Endothelial cell (in vitro differentiated cells): ENCODE data around the gene KCNIP4. TPM values are rescaled to one million over a fixed set of nuclear protein-coding genes. Genes with fewer than 3 reads are reported as not detected.

Source experiments
- DNase-seq: peaks from one replicate; pipeline ENCODE4 v3.0.0; 2021; ENCODE audit warnings: low spot score
- H3K27ac Mint-ChIP-seq: one replicate; pipeline ENCODE4 v1.8.0; 2021; ENCODE audit warnings: mixed read lengths, inconsistent platforms; ENCODE audit not compliant: unreplicated experiment
- H3K27me3 Mint-ChIP-seq: one replicate; pipeline ENCODE4 v1.8.0; 2021; ENCODE audit warnings: mild to moderate bottlenecking, moderate library complexity, mixed read lengths, inconsistent platforms; ENCODE audit not compliant: unreplicated experiment
- H3K36me3 Mint-ChIP-seq: one replicate; pipeline ENCODE4 v1.8.0; 2021; ENCODE audit warnings: mild to moderate bottlenecking, low read depth, mixed read lengths, inconsistent platforms; ENCODE audit not compliant: unreplicated experiment
- H3K4me1 Mint-ChIP-seq: one replicate; pipeline ENCODE4 v1.8.0; 2021; ENCODE audit warnings: mild to moderate bottlenecking, mixed read lengths, inconsistent platforms; ENCODE audit not compliant: unreplicated experiment
- H3K4me3 Mint-ChIP-seq: one replicate; pipeline ENCODE4 v1.8.0; 2021; ENCODE audit warnings: mild to moderate bottlenecking, mixed read lengths, inconsistent platforms; ENCODE audit not compliant: unreplicated experiment
- H3K9me3 Mint-ChIP-seq: one replicate; pipeline ENCODE4 v1.8.0; 2021; ENCODE audit warnings: mixed read lengths, inconsistent platforms; ENCODE audit not compliant: unreplicated experiment
- total RNA-seq: library from RNA; stranded (reverse); fragmentation: NEBNext Ultra II Directional; extraction: Animal tissue kit (Norgen Biotek cat#: 25700); gene quantifications from one replicate; pipeline ENCODE4 v1.2.1, GENCODE V29; 2021; ENCODE audit not compliant: unreplicated experiment
- TF ChIP-seq, protein P1 (sequence below): fragments of 200-600 bp; sonication (generic); IDR thresholded peaks from one replicate; pipeline ENCODE4 v1.5.0; 2021; ENCODE audit warnings: antibody characterized with exemption; ENCODE audit not compliant: unreplicated experiment

The KCNIP4 gene
- total RNA-seq, 1 donor from 2014 or later, result 0.31 TPM

DNA sequence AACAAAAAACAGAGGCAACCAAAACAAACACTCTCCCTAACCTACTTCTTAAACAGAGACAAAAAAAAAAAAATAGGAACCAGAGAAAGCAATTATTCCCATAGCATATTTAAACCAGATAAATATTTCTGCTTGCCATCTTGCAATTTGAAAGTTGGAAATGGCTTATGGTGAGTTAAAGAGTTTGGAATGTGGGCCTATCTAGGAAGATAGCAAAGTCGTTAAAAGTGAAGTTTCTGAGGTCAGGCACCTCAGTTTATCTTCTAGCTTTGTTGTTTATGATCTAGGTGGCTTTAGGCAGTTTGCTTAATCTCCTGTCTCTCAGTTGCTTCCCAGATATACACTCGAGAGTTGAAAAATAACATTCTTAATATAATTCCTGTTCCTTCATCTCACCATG is 284.2 kb downstream of the KCNIP4 start:
- Mint-ChIP-seq H3K4me3 (no peak overlapping the region), H3K36me3 (no peaks in the 10 kb centered on the region), H3K27ac (no peak overlapping the region), H3K4me1 (no peaks in the 10 kb centered on the region), H3K27me3 (peaks cover 1% of the 10 kb centered on the region), H3K9me3 (no peaks in the 10 kb centered on the region)
- DNase-seq, result no peak
- TF ChIP-seq, protein P1, sequence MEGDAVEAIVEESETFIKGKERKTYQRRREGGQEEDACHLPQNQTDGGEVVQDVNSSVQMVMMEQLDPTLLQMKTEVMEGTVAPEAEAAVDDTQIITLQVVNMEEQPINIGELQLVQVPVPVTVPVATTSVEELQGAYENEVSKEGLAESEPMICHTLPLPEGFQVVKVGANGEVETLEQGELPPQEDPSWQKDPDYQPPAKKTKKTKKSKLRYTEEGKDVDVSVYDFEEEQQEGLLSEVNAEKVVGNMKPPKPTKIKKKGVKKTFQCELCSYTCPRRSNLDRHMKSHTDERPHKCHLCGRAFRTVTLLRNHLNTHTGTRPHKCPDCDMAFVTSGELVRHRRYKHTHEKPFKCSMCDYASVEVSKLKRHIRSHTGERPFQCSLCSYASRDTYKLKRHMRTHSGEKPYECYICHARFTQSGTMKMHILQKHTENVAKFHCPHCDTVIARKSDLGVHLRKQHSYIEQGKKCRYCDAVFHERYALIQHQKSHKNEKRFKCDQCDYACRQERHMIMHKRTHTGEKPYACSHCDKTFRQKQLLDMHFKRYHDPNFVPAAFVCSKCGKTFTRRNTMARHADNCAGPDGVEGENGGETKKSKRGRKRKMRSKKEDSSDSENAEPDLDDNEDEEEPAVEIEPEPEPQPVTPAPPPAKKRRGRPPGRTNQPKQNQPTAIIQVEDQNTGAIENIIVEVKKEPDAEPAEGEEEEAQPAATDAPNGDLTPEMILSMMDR, result no peak

DNA sequence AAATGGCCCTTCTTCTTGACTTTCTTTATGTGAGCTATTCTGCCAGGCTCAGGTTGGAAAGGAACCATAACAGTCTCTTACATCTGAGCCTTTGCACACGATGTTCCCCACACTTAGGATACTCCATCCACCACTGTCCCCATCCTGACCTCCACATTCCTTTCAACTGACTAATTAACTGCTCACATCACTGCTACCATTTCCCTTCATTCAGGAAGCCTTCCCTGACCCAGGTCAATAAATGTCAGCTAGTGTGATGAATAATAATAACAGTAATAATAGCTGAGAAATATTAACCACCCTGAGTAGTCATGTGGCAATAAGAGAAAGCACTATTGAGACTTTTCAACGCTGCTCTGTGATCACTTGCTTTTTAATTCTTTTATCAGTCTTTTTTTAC is 291.7 kb downstream of the KCNIP4 start:
- no peaks in the 10 kb centered on the region for H3K4me1 Mint-ChIP-seq
- H3K27ac Mint-ChIP-seq, result no peak overlapping the region
- TF ChIP-seq, protein P1, result no peak
- H3K4me3 Mint-ChIP-seq, result no peak overlapping the region
- DNase-seq, result no peak
- no peaks in the 10 kb centered on the region for H3K27me3 Mint-ChIP-seq
- H3K9me3 Mint-ChIP-seq, result no peaks in the 10 kb centered on the region
- H3K36me3 Mint-ChIP-seq, result no peaks in the 10 kb centered on the region

DNA sequence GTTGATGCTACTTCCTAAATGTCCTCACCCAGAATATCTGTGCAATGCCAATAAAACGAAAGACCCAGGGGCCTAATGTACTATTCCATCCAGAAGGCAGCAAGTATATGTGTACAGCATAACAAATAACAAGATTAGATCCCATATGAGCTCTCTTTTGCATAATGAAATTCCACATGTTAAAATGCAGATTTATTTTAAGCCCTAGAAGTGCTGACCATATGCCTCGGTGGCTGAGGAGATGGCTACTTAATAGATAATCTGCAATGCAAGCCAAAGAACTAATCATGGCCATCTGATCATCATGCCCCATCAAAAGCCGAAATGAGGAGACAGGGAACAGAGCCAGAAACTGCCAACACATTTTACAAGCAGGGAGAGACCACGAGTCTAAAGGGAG is 293.5 kb downstream of the KCNIP4 start:
- no peaks in the 10 kb centered on the region for H3K4me1 Mint-ChIP-seq
- no peak overlapping the region for H3K4me3 Mint-ChIP-seq
- peaks cover 3% of the 10 kb centered on the region for H3K27me3 Mint-ChIP-seq
- TF ChIP-seq, protein P1, result no peak
- no peak overlapping the region for H3K27ac Mint-ChIP-seq
- H3K36me3 Mint-ChIP-seq, result no peaks in the 10 kb centered on the region
- no peaks in the 10 kb centered on the region for H3K9me3 Mint-ChIP-seq
- DNase-seq, result no peak

DNA sequence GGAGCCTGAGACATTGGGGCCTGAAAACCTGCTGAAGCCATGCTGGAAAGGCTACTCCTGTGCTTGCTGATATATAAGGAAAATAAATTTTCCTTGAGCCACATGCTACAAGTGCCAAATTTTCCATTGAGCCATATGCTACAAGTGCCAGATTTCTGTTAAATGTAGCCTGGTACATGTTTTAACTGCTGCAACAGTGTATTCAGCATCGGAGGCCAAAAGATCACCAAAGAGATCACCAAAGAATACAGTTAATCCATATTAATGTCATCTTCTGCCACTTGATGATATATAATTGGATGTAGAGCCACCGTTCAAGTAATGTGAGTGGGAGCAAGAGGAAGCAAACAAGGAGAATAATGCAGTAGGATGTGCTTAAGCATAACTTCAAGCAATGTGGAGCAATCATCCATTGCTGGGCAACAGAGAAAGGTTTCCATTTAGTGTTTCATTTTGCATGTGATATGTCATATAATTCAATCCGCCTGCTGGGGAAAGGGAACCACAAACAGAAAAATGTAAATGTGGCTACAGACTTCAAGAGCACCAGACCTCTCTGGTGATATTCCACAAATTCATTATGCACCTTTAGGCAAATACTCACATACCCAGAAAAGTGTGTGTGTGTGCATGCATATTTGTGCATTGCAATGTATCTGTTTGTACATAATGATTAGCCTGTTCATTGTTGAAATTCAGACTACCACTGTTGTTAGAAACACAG is 295.9 kb downstream of the KCNIP4 start:
- H3K27me3 Mint-ChIP-seq, result peaks cover 3% of the 10 kb centered on the region
- H3K27ac Mint-ChIP-seq, result no peak overlapping the region

More for the DNA sequence above, 295.9 kb downstream of the KCNIP4 start:
- no peak for DNase-seq
- no peaks in the 10 kb centered on the region for H3K9me3 Mint-ChIP-seq
- no peak overlapping the region for H3K4me3 Mint-ChIP-seq
- no peaks in the 10 kb centered on the region for H3K4me1 Mint-ChIP-seq
- no peaks in the 10 kb centered on the region for H3K36me3 Mint-ChIP-seq
- TF ChIP-seq, protein P1, result no peak
